Uterus (tissue), 4 donors: ENCODE measurements around the gene MEGF9. TPM values are rescaled to one million over a fixed set of nuclear protein-coding genes. Genes with fewer than 3 reads are reported as not detected.

ENCODE experiments used
- DNase-seq, 2 donors: peaks; one replicate each; pipeline ENCODE4 v3.0.0-alpha.2; 2019 to 2020
- H3K27ac ChIP-seq, 2 donors: fragments of 200-600 bp; sonication (generic); 1 replicate in 1 of 2; 2 replicates in 1 of 2; pipeline ENCODE4 v1.5.1; 2016 to 2018
- H3K27me3 ChIP-seq, 2 donors: fragments of 200-600 bp; sonication (generic); one replicate each; pipeline ENCODE4 v1.5.1; 2018 to 2019; ENCODE audit warnings: control low read depth in 1 of 2
- H3K36me3 ChIP-seq, 2 donors: fragments of 200-600 bp; sonication (generic); one replicate each; pipeline ENCODE4 v1.5.1; 2019; ENCODE audit warnings: control low read depth in 1 of 2
- H3K4me1 ChIP-seq, 2 donors: fragments of 200-600 bp; sonication (generic); one replicate each; pipeline ENCODE4 v1.5.1; 2018 to 2019; ENCODE audit warnings: control low read depth in 1 of 2
- H3K4me3 ChIP-seq, 2 donors: fragments of 200-600 bp; sonication (generic); 1 replicate in 1 of 2; 2 replicates in 1 of 2; pipeline ENCODE4 v1.5.1; 2018 to 2019; ENCODE audit warnings: mild to moderate bottlenecking in 1 of 2
- H3K9me3 ChIP-seq, 2 donors: fragments of 200-600 bp; sonication (generic); one replicate each; pipeline ENCODE4 v1.5.1; 2019; ENCODE audit warnings: control low read depth in 1 of 2
- POLR2A ChIP-seq, 2 donors: fragments of 450-650 bp; IDR thresholded peaks; one replicate each; pipeline ENCODE4 v1.6.1; 2016; ENCODE audit warnings: antibody characterized with exemption in 2 of 2, mild to moderate bottlenecking in 1 of 2, moderate library complexity in 1 of 2
- intact Hi-C: fragments of 100-400 bp; cut with DNase I; formaldehyde crosslinking; loops from one replicate; pipeline ENCODE4 v1.15.1; 2023; ENCODE audit warnings: low total_unique reads
- total RNA-seq, 4 donors: library from RNA; depleted of rRNA in 3 of 4; stranded (reverse); fragments of >200 nt in 3 of 4; gene quantifications; one replicate each; pipeline versions ENCODE4 v1.1.0 to v1.2.4, GENCODE V29; 2014 to 2023
- TF ChIP-seq, protein P1 (sequence below), 4 experiments: fragments of 200-600 bp in 2 of 4; fragments of 450-650 bp in 2 of 4; sonication (generic) in 2 of 4; IDR thresholded peaks; one replicate each; pipeline ENCODE4 v1.5.1; 2016 to 2019; ENCODE audit warnings: antibody characterized with exemption in 4 of 4, mild to moderate bottlenecking in 2 of 4, moderate library complexity in 1 of 4
- donor health status: DM: yes; HTN: yes; CAD: no.

The MEGF9 gene
- total RNA-seq, 4 donors from 2014 or later, result 6.1 to 16.2 (median 13.1) TPM

DNA sequence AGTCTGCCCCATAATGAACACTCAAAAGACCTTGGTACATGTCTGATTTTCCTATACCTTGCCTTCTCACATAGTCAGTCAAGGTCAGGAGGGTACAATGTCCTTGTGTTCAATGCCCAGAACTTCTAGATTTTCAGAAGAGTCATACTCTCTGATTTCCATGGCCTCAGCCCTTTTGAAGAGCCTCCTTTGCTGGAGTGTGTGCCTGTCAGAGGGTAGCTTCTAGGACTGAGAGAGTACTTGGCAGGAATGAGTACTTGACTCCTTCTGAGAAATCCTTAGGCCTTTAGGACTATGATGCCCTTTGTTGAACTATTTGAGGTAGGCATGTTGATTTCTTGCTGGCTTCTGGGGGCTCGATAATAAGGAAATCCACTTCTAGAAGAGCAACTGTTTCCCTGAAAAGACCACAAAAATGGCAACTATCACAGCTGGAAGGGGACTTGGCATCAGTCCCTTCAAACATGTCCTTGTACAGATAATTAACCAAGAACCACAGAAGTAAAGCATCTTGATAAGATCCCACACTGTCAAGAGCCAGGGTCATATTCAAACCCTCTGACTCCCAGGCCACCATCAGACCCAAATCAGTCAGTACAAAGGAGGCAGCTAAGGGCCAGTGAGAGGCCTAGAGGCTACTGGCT, 10.6 kb upstream of the MEGF9 start:
- DNase-seq, result no peak
- H3K4me1 ChIP-seq, result no peaks in the 10 kb centered on the region
- no peak overlapping the region for H3K27ac ChIP-seq
- no peaks in the 10 kb centered on the region for H3K27me3 ChIP-seq
- TF ChIP-seq, protein P1, sequence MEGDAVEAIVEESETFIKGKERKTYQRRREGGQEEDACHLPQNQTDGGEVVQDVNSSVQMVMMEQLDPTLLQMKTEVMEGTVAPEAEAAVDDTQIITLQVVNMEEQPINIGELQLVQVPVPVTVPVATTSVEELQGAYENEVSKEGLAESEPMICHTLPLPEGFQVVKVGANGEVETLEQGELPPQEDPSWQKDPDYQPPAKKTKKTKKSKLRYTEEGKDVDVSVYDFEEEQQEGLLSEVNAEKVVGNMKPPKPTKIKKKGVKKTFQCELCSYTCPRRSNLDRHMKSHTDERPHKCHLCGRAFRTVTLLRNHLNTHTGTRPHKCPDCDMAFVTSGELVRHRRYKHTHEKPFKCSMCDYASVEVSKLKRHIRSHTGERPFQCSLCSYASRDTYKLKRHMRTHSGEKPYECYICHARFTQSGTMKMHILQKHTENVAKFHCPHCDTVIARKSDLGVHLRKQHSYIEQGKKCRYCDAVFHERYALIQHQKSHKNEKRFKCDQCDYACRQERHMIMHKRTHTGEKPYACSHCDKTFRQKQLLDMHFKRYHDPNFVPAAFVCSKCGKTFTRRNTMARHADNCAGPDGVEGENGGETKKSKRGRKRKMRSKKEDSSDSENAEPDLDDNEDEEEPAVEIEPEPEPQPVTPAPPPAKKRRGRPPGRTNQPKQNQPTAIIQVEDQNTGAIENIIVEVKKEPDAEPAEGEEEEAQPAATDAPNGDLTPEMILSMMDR (IDR thresholded peaks at IDR 0.05), result no peak
- no peak for TF ChIP-seq POLR2A (IDR thresholded peaks at IDR 0.05)
- no peaks in the 10 kb centered on the region for H3K9me3 ChIP-seq
- no peak overlapping the region for H3K4me3 ChIP-seq
- H3K36me3 ChIP-seq, result no peaks in the 10 kb centered on the region
- intact Hi-C loops, result no loop called here

DNA sequence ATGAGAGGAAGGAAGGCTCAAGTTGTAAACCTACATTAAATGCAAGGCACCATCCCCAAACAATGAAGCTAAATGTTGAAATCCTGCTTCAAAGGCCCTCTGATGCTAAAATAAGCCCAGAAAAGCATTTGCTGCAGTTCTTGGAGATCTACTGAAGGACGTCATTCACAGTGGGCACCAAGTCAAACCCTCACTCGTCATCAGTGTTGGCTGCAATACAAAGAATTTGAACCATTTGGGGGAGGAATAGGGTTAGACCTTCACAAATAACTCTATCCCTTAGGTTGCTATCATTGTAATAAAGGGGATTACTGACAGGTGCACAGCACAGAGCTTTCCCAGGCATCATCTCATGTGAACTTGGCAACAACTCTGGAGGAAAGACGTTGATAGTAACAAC, 9.3 kb upstream of the MEGF9 start:
- H3K27me3 ChIP-seq, result no peaks in the 10 kb centered on the region
- intact Hi-C loops, result no loop called here
- H3K27ac ChIP-seq, result no peak overlapping the region
- H3K9me3 ChIP-seq, result no peaks in the 10 kb centered on the region
- no peak for TF ChIP-seq POLR2A (IDR thresholded peaks at IDR 0.05)
- TF ChIP-seq, protein P1 (IDR thresholded peaks at IDR 0.05), result no peak
- no peaks in the 10 kb centered on the region for H3K4me1 ChIP-seq
- no peaks in the 10 kb centered on the region for H3K36me3 ChIP-seq
- no peak overlapping the region for H3K4me3 ChIP-seq
- DNase-seq, result no peak

DNA sequence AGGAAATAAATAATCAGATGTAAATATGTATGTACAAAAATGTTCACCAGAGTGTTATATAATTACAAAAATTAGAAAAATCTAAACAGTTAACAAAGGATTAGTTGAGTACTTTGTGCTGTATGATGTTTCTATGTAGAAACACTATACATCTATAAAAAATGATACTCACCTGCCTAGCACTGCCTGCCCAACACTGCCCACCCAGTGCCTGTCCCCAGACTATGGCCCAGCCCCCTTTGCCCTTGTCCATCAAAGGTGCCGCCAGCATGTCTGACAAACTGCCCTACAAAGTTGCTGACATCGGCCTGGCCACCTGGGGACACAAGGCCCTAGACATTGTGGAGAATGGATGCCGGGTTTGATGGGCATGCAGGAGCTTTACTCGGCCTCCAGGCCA, 6.1 kb upstream of the MEGF9 start:
- TF ChIP-seq, protein P1 (IDR thresholded peaks at IDR 0.05), result no peak
- TF ChIP-seq POLR2A (IDR thresholded peaks at IDR 0.05), result no peak
- Histone ChIP-seq H3K4me3 (no peak overlapping the region), H3K9me3 (no peaks in the 10 kb centered on the region), H3K27me3 (no peaks in the 10 kb centered on the region), H3K36me3 (no peaks in the 10 kb centered on the region), H3K4me1 (no peaks in the 10 kb centered on the region), H3K27ac (no peak overlapping the region)
- intact Hi-C loops, result no loop called here
- no peak for DNase-seq

DNA sequence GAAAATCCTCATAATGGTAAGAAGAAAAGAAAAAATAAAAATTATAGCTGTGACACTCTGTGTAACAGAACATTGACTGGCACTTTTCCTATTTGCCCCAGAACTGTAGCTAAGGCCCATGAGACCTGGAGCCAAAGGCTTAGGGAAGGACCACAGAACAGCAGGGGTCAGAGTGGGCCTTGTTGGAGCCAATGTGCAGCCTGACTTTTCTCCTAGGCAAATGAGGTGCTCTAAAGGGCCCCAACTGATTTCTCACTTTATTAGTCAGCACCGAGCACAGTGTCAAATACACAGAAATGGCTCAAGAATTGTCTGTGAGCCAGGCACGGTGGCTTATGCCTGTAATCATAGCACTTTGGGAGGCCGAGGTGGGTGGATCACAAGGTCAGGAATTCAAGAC, 4.0 kb upstream of the MEGF9 start:
- no peaks in the 10 kb centered on the region for H3K4me1 ChIP-seq
- no peak for DNase-seq
- no peaks in the 10 kb centered on the region for H3K9me3 ChIP-seq
- no peaks in the 10 kb centered on the region for H3K27me3 ChIP-seq
- TF ChIP-seq, protein P1 (IDR thresholded peaks at IDR 0.05), result no peak
- no peak for TF ChIP-seq POLR2A (IDR thresholded peaks at IDR 0.05)
- intact Hi-C loops, result no loop called here
- no peak overlapping the region for H3K27ac ChIP-seq
- no peaks in the 10 kb centered on the region for H3K36me3 ChIP-seq
- no peak overlapping the region for H3K4me3 ChIP-seq

DNA sequence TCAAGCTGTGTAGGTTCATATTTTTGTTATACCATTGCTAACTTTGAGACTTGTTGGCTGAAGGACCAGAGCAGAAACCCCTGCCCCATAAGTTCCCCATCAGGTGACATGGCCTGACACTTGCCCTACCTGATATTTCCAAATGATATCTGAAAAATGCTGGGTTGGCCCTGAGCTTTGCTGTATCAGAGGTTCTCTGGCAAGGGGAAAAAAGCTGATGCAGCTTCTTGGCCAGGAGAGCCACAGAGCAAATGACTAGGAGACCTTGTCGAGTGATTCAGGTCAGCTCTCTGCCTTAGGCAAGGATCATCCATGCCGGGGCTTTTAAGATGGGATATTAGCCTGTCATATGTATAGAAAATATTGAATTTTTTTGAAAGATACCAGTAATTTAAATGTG, 2.9 kb upstream of the MEGF9 start:
- Histone ChIP-seq H3K27me3 (no peaks in the 10 kb centered on the region), H3K27ac (no peak overlapping the region), H3K4me1 (no peaks in the 10 kb centered on the region), H3K9me3 (no peaks in the 10 kb centered on the region), H3K36me3 (no peaks in the 10 kb centered on the region), H3K4me3 (no peak overlapping the region)
- intact Hi-C loops, result no loop called here
- TF ChIP-seq, protein P1 (IDR thresholded peaks at IDR 0.05), result no peak
- TF ChIP-seq POLR2A (IDR thresholded peaks at IDR 0.05), result no peak
- DNase-seq, result no peak
